HepG2 (cell line): ENCODE measurements around the gene NBEAL2. TPM values are rescaled to one million over a fixed set of nuclear protein-coding genes. Genes with fewer than 3 reads are reported as not detected.

Experiments
- AGO2 ChIP-seq: fragments of 200-400 bp; formaldehyde crosslinking; optimal IDR thresholded peaks from 2 replicates; pipeline ENCODE3; 2017; ENCODE audit warnings: mild to moderate bottlenecking, low read depth, low read length, moderate library complexity
- ARNT ChIP-seq: fragments of 450-650 bp; IDR thresholded peaks from 2 replicates; pipeline ENCODE4 v1.6.1; 2017
- EEA1 ChIP-seq: sonication (generic); formaldehyde crosslinking; IDR thresholded peaks from 2 replicates; pipeline ENCODE4 v1.5.1; 2020; ENCODE audit warnings: mild to moderate bottlenecking, missing genetic modification reagents, borderline replicate concordance
- GFI1 ChIP-seq: sonication (generic); formaldehyde crosslinking; IDR thresholded peaks from 2 replicates; pipeline ENCODE4 v1.5.0; 2020; ENCODE audit warnings: missing genetic modification reagents, mild to moderate bottlenecking, borderline replicate concordance
- HDAC2 ChIP-seq: sonication (generic); formaldehyde crosslinking; IDR thresholded peaks from 2 replicates; pipeline ENCODE4 v1.4.0; 2020; ENCODE audit warnings: missing genetic modification reagents
- HNRNPK ChIP-seq: fragments of 200-400 bp; formaldehyde crosslinking; IDR thresholded peaks from 2 replicates; pipeline ENCODE4 v1.6.1; 2018; ENCODE audit warnings: low read length, low read depth, moderate library complexity, mild to moderate bottlenecking; ENCODE audit not compliant: poor library complexity, severe bottlenecking
- MAF1 ChIP-seq: sonication (generic); formaldehyde crosslinking; IDR thresholded peaks from 2 replicates; pipeline ENCODE4 v1.5.0; 2020; ENCODE audit warnings: missing genetic modification reagents, borderline replicate concordance
- NRL ChIP-seq: sonication (generic); formaldehyde crosslinking; IDR thresholded peaks from 2 replicates; pipeline ENCODE4 v1.5.0; 2020; ENCODE audit warnings: missing genetic modification reagents, mild to moderate bottlenecking, moderate library complexity, borderline replicate concordance
- PREB ChIP-seq: sonication (generic); formaldehyde crosslinking; IDR thresholded peaks from 2 replicates; pipeline ENCODE4 v1.4.0; 2020; ENCODE audit warnings: missing genetic modification reagents
- PTBP1 ChIP-seq: fragments of 200-400 bp; formaldehyde crosslinking; IDR thresholded peaks from 2 replicates; pipeline ENCODE4 v1.6.1; 2018; ENCODE audit warnings: low read length, low read depth; ENCODE audit not compliant: poor library complexity, severe bottlenecking
- SATB2 ChIP-seq: sonication (generic); formaldehyde crosslinking; IDR thresholded peaks from 2 replicates; pipeline ENCODE4 v1.5.0; 2020; ENCODE audit warnings: missing genetic modification reagents
- TBX3 ChIP-seq: fragments of 450-650 bp; IDR thresholded peaks from 2 replicates; pipeline ENCODE4 v1.6.1; 2017; ENCODE audit warnings: antibody characterized with exemption, mild to moderate bottlenecking, inconsistent platforms, borderline replicate concordance
- TSC22D2 ChIP-seq: sonication (generic); formaldehyde crosslinking; IDR thresholded peaks from 2 replicates; pipeline ENCODE4 v1.5.1; 2020; ENCODE audit warnings: missing genetic modification reagents, mild to moderate bottlenecking, borderline replicate concordance
- ZNF18 ChIP-seq: sonication (generic); formaldehyde crosslinking; IDR thresholded peaks from 2 replicates; pipeline ENCODE4 v1.8.0; 2022; ENCODE audit warnings: mild to moderate bottlenecking, missing genetic modification reagents; ENCODE audit not compliant: insufficient replicate concordance
- ZNF230 ChIP-seq: sonication (generic); formaldehyde crosslinking; IDR thresholded peaks from 2 replicates; pipeline ENCODE4 v1.4.0; 2020; ENCODE audit warnings: mild to moderate bottlenecking, missing genetic modification reagents
- ZNF317 ChIP-seq: sonication (generic); formaldehyde crosslinking; IDR thresholded peaks from 2 replicates; pipeline ENCODE4 v1.5.0; 2020; ENCODE audit warnings: mild to moderate bottlenecking, missing genetic modification reagents
- ZNF562 ChIP-seq: sonication (generic); formaldehyde crosslinking; IDR thresholded peaks from 2 replicates; pipeline ENCODE4 v1.8.0; 2022; ENCODE audit warnings: missing genetic modification reagents, borderline replicate concordance
- ZNF772 ChIP-seq: sonication (generic); formaldehyde crosslinking; IDR thresholded peaks from 2 replicates; pipeline ENCODE4 v1.5.0; 2020; ENCODE audit warnings: mild to moderate bottlenecking, missing genetic modification reagents
- polyA plus RNA-seq, 8 experiments: library from polyadenylated mRNA; depleted of rRNA in 3 of 8; stranded (reverse) in 7 of 8; unstranded in 1 of 8; fragments of >200 nt; fragmentation: Illumina TruSeq in 4 of 8; extraction: Trizol in 4 of 8; gene quantifications; 2 replicates each; pipeline versions ENCODE4 v1.2.1 to v1.2.3, GENCODE V29; 2011 to 2016; ENCODE audit warnings: low read depth in 4 of 8, missing spikeins in 1 of 8, mixed read lengths in 1 of 8; ENCODE audit not compliant: insufficient read depth in 1 of 8
- total RNA-seq, 5 experiments: library from RNA; depleted of rRNA; stranded (reverse); fragments of >200 nt; fragmentation: Illumina TruSeq; extraction: Trizol; gene quantifications; 2 replicates each; pipeline ENCODE4 v1.2.3, GENCODE V29; 2016; ENCODE audit warnings: low read depth in 1 of 5
- TF ChIP-seq, protein P1 (sequence below): sonication (generic); formaldehyde crosslinking; IDR thresholded peaks from 2 replicates; pipeline ENCODE4 v1.8.0; 2022; ENCODE audit warnings: missing genetic modification reagents, low read depth, mild to moderate bottlenecking, borderline replicate concordance
- TF ChIP-seq, protein P2 (sequence below): sonication (generic); formaldehyde crosslinking; IDR thresholded peaks from 2 replicates; pipeline ENCODE4 v1.9.0; 2021; ENCODE audit warnings: mild to moderate bottlenecking, missing genetic modification reagents

NBEAL2 gene
- total and polyA plus RNA-seq, 2 of the 13 experiments (the other 11 are each of a cell fraction or from before 2014, with no cell fraction given), result 9.7 to 12.4 TPM

DNA sequence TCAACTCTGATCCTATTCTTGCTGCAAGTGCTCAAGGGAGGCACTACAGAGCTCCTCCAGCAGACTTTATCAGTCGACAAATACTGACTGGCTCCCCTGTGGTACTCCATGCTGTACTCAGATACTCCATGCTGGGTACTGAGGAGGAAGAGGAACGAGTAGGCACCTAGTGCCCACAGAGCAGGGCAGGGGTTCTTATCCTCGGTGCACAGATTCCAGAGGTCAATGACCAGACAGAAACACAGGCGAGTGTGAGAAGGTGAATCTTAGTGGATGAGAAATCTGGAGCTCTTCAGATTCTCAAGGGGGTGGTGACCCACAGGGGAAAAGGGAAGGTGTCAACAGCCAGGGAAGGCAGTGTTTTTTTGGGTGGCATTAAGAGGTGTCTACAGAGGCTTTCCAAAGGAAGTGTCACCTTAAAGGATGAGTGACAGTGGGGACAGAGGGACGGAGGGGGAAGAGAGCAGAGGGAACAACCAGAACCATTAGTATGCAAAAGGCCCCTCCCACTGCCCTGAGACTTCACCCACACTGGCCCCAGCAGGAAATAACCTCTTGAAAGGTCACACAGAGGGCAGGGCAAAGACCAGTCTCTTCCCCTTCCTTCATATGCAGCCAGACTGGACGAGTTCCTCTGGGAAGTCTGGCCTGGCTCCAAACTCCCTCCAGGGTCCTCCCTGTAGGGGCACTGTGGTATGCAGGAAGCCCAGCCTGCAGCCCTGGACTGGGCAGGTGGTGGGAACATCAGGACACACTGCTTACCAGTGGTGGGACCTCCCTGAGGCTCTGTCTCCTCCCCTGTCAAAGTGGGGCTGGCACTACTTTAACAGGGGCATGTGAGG lies 30.4 kb upstream of the NBEAL2 start (continued):
- TF ChIP-seq ZNF317 (CRISPR knock-in tag) (no peak), GFI1 (CRISPR knock-in tag) (0 out of 2 replicates have a peak, but pooled peaks have one; percentile 39), ARNT (no peak), TSC22D2 (CRISPR knock-in tag) (no peak), AGO2 (no peak), ZNF562 (CRISPR knock-in tag) (no peak), MAF1 (no peak), EEA1 (CRISPR knock-in tag) (no peak), NRL (CRISPR knock-in tag) (no peak), TBX3 (no peak), SATB2 (no peak), PTBP1 (no peak), ZNF230 (CRISPR knock-in tag) (no peak), HDAC2 (CRISPR knock-in tag) (peak; percentile 60; the same call in 1 of the 2 replicates), PREB (CRISPR knock-in tag) (no peak), HNRNPK (no peak), ZNF18 (CRISPR knock-in tag) (no peak), ZNF772 (CRISPR knock-in tag) (no peak)
- TF ChIP-seq, protein P1, sequence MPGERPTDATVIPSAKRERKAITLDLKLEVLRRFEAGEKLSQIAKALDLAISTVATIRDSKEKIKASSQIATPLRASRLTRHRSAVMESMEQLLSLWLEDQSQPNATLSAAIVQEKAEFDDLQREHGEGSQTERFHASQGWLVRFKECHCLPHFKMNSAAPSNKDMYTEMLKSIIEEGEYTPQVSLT (CRISPR knock-in tag), result no peak
- TF ChIP-seq, protein P2, sequence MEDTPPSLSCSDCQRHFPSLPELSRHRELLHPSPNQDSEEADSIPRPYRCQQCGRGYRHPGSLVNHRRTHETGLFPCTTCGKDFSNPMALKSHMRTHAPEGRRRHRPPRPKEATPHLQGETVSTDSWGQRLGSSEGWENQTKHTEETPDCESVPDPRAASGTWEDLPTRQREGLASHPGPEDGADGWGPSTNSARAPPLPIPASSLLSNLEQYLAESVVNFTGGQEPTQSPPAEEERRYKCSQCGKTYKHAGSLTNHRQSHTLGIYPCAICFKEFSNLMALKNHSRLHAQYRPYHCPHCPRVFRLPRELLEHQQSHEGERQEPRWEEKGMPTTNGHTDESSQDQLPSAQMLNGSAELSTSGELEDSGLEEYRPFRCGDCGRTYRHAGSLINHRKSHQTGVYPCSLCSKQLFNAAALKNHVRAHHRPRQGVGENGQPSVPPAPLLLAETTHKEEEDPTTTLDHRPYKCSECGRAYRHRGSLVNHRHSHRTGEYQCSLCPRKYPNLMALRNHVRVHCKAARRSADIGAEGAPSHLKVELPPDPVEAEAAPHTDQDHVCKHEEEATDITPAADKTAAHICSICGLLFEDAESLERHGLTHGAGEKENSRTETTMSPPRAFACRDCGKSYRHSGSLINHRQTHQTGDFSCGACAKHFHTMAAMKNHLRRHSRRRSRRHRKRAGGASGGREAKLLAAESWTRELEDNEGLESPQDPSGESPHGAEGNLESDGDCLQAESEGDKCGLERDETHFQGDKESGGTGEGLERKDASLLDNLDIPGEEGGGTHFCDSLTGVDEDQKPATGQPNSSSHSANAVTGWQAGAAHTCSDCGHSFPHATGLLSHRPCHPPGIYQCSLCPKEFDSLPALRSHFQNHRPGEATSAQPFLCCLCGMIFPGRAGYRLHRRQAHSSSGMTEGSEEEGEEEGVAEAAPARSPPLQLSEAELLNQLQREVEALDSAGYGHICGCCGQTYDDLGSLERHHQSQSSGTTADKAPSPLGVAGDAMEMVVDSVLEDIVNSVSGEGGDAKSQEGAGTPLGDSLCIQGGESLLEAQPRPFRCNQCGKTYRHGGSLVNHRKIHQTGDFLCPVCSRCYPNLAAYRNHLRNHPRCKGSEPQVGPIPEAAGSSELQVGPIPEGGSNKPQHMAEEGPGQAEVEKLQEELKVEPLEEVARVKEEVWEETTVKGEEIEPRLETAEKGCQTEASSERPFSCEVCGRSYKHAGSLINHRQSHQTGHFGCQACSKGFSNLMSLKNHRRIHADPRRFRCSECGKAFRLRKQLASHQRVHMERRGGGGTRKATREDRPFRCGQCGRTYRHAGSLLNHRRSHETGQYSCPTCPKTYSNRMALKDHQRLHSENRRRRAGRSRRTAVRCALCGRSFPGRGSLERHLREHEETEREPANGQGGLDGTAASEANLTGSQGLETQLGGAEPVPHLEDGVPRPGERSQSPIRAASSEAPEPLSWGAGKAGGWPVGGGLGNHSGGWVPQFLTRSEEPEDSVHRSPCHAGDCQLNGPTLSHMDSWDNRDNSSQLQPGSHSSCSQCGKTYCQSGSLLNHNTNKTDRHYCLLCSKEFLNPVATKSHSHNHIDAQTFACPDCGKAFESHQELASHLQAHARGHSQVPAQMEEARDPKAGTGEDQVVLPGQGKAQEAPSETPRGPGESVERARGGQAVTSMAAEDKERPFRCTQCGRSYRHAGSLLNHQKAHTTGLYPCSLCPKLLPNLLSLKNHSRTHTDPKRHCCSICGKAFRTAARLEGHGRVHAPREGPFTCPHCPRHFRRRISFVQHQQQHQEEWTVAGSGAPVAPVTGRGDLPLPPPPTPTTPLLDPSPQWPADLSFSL (CRISPR knock-in tag), result no peak
